ENCODE measurements around the gene IMMP2L. TPM values are rescaled to one million over a fixed set of nuclear protein-coding genes. Genes with fewer than 3 reads are reported as not detected.

IMMP2L gene
- total and polyA plus RNA-seq, 2 of the 4 experiments (the other 2 are of a cell fraction) = 5.8 to 9.3 TPM

GRCh38 chr7:111499027-111499426 lies 63.3 kb downstream of the IMMP2L start:
- Histone ChIP-seq H4K5ac (ENCODE audit: low read depth, low read length) (no peak overlapping the region), H2AK9ac (replicated peaks; ENCODE audit: low read depth, low read length, poor library complexity) (no peak overlapping the region), H3K18ac (ENCODE audit: low read depth, low read length) (no peak overlapping the region), H2AK5ac (ENCODE audit: low read depth, low read length) (no peak overlapping the region), H2BK5ac (ENCODE audit: low read depth, low read length, poor library complexity, severe bottlenecking) (no peak overlapping the region), H2BK120ac (ENCODE audit: low read depth, low read length) (no peak overlapping the region), H3K4me2 (ENCODE audit: low read depth, low read length) (no peak overlapping the region), H3K79me1 (ENCODE audit: low read depth in 1 of 2, low read length in 2 of 2) (no peaks in the 10 kb centered on the region), H2BK20ac (ENCODE audit: low read depth, low read length) (no peak overlapping the region), H3K27ac (ENCODE audit: insufficient read depth, low read length) (no peak overlapping the region), H3K36me3 (ENCODE audit: control insufficient read depth, insufficient read depth, low read length) (no peaks in the 10 kb centered on the region), H3K4ac (ENCODE audit: low read depth, low read length) (no peak overlapping the region), H3K56ac (ENCODE audit: extremely low read depth, insufficient read depth, low read length) (no peak overlapping the region), H4K8ac (ENCODE audit: low read depth in 2 of 2, low read length in 2 of 2) (no peak overlapping the region), H3K4me3 (ENCODE audit: insufficient read depth, low read depth, low read length) (no peak overlapping the region), H4K91ac (ENCODE audit: insufficient read depth, low read depth, low read length) (no peak overlapping the region), H4K20me1 (ENCODE audit: insufficient read depth, low read length) (no peaks in the 10 kb centered on the region), H2AFZ (replicated peaks; ENCODE audit: low read length, poor library complexity) (no peak overlapping the region), H2BK15ac (ENCODE audit: low read depth, low read length) (no peak overlapping the region), H3K4me1 (ENCODE audit: control insufficient read depth, insufficient read depth, low read length) (no peaks in the 10 kb centered on the region; the same call in 1 of the 2 replicates), H3K23ac (ENCODE audit: low read depth, low read length) (no peak overlapping the region), H3K9me3 (ENCODE audit: control insufficient read depth, insufficient read depth, low read length) (peaks cover 3% of the 10 kb centered on the region; the same call in 1 of the 2 replicates), H3K9me1 (ENCODE audit: insufficient read depth, low read length) (no peaks in the 10 kb centered on the region), H3K9ac (ENCODE audit: low read depth, low read length) (no peak overlapping the region), H3K14ac (replicated peaks; ENCODE audit: low read depth, low read length) (no peak overlapping the region), H3K27me3 (ENCODE audit: control insufficient read depth, insufficient read depth, low read length) (no peaks in the 10 kb centered on the region)
- dilution Hi-C loops (cut with HindIII; ENCODE audit: low sequenced_read_pairs, unreplicated experiment) (no loop called here), intact Hi-C loops (cut with micrococcal nuclease) (no loop called here), in situ Hi-C loops (cut with MboI; ENCODE audit: low sequenced_read_pairs) (no loop called here)
- peak; percentile 69 for TF ChIP-seq FOS (IDR thresholded peaks at IDR 0.05; ENCODE audit: low read depth, low read length)
- TF ChIP-seq MAFK (IDR thresholded peaks at IDR 0.05; ENCODE audit: low read depth, low read length) = peak; percentile 44; the same call in 1 of the 2 replicates
- TF ChIP-seq MXI1 (IDR thresholded peaks at IDR 0.05; ENCODE audit: borderline replicate concordance, low read depth, low read length) = no peak
- BruUV-seq (replicated peaks) = no TSS peak
- DNase-seq (peak; percentile 83), ATAC-seq (ENCODE audit: low read depth) (peak; percentile 35)
- ChIA-PET CTCF (no interaction called here), POLR2A (ENCODE audit: unreplicated experiment) (no interaction called here)
- WGBS, 2 experiments (ENCODE audit: extremely low coverage in 2 of 2, insufficient read length in 1 of 2) = no CpG with 5 or more reads among the region's 3 CpGs
